WTC11 (cell line): ENCODE data around the gene HSPG2. TPM values are rescaled to one million over a fixed set of nuclear protein-coding genes. Genes with fewer than 3 reads are reported as not detected.

Experiments
- ATAC-seq: fragments of 200-7000 bp; cut with Tn5 transposase; 2 replicates; pipeline ENCODE4 v1.10.0; 2021; ENCODE audit warnings: mild to moderate bottlenecking, moderate library complexity
- CTCF ChIA-PET: fragments of 300-600 bp; sonication (Branson Sonifier 250); formaldehyde crosslinking; loops from one replicate; lab custom pipeline; 2021; ENCODE audit warnings: antibody characterized with exemption; lab: Charles Lee
- POLR2A ChIA-PET: fragments of 350-600 bp; sonication (Branson Sonifier 250); formaldehyde crosslinking; loops from one replicate; lab custom pipeline; 2021; ENCODE audit warnings: antibody characterized with exemption; lab: Charles Lee
- DNase-seq: peaks from one replicate; pipeline ENCODE4 v3.0.0; 2021; ENCODE audit warnings: low spot score
- H3K27ac Mint-ChIP-seq: 2 replicates; pipeline ENCODE4 v1.8.0; 2021; ENCODE audit warnings: mixed read lengths
- H3K27me3 Mint-ChIP-seq: 2 replicates; pipeline ENCODE4 v1.8.0; 2021; ENCODE audit warnings: low read depth, mild to moderate bottlenecking, moderate library complexity, mixed read lengths
- H3K36me3 Mint-ChIP-seq: 2 replicates; pipeline ENCODE4 v1.8.0; 2021; ENCODE audit warnings: mixed read lengths
- H3K4me1 Mint-ChIP-seq: 2 replicates; pipeline ENCODE4 v1.8.0; 2022; ENCODE audit warnings: mixed read lengths
- H3K4me3 Mint-ChIP-seq: 2 replicates; pipeline ENCODE4 v1.8.0; 2021; ENCODE audit warnings: mild to moderate bottlenecking, moderate library complexity, mixed read lengths
- H3K9me3 Mint-ChIP-seq: 2 replicates; pipeline ENCODE4 v1.8.0; 2021; ENCODE audit warnings: mixed read lengths
- ATF6 ChIP-seq: sonication (generic); formaldehyde crosslinking; IDR thresholded peaks from 2 replicates; pipeline ENCODE4 v1.8.1; 2023; ENCODE audit warnings: mild to moderate bottlenecking, missing genetic modification reagents
- E2F4 ChIP-seq: sonication (generic); formaldehyde crosslinking; IDR thresholded peaks from 2 replicates; pipeline ENCODE4 v1.8.1; 2022; ENCODE audit warnings: low read depth, mild to moderate bottlenecking, moderate library complexity, missing genetic modification reagents, borderline replicate concordance
- ELF4 ChIP-seq: sonication (generic); formaldehyde crosslinking; IDR thresholded peaks from 2 replicates; pipeline ENCODE4 v1.8.1; 2022; ENCODE audit warnings: low read depth, mild to moderate bottlenecking, moderate library complexity, missing genetic modification reagents
- ETV6 ChIP-seq: sonication (generic); formaldehyde crosslinking; IDR thresholded peaks from 2 replicates; pipeline ENCODE4 v1.8.1; 2022; ENCODE audit warnings: mild to moderate bottlenecking, missing genetic modification reagents
- KAT7 ChIP-seq: sonication (generic); formaldehyde crosslinking; IDR thresholded peaks from 2 replicates; pipeline ENCODE4 v1.8.1; 2023; ENCODE audit warnings: missing genetic modification reagents, mild to moderate bottlenecking, borderline replicate concordance
- ZNF219 ChIP-seq: sonication (generic); formaldehyde crosslinking; IDR thresholded peaks from 2 replicates; pipeline ENCODE4 v1.8.0; 2023; ENCODE audit warnings: missing genetic modification reagents, mild to moderate bottlenecking, borderline replicate concordance
- total RNA-seq: library from RNA; stranded (reverse); gene quantifications from 3 replicates; pipeline ENCODE4 v1.2.3, GENCODE V29; 2021
- TF ChIP-seq, protein P1 (sequence below): fragments of 250-450 bp; sonication (Bioruptor Pico); IDR thresholded peaks from 2 replicates; pipeline ENCODE4 v1.9.0; 2021; ENCODE audit warnings: mild to moderate bottlenecking
- TF ChIP-seq, protein P2 (sequence below): fragments of 200-600 bp; IDR thresholded peaks from 2 replicates; pipeline ENCODE4 v1.8.0; 2022; ENCODE audit warnings: antibody characterized with exemption
- TF ChIP-seq, protein P3 (sequence below): sonication (generic); formaldehyde crosslinking; IDR thresholded peaks from 2 replicates; pipeline ENCODE4 v1.8.1; 2023; ENCODE audit warnings: mild to moderate bottlenecking, missing genetic modification reagents
- TF ChIP-seq, protein P4 (sequence below): sonication (generic); formaldehyde crosslinking; IDR thresholded peaks from 2 replicates; pipeline ENCODE4 v1.8.0; 2022; ENCODE audit warnings: mild to moderate bottlenecking, missing genetic modification reagents

Gene HSPG2
- total RNA-seq, 1 experiment from 2014 or later, result 120 TPM

DNA sequence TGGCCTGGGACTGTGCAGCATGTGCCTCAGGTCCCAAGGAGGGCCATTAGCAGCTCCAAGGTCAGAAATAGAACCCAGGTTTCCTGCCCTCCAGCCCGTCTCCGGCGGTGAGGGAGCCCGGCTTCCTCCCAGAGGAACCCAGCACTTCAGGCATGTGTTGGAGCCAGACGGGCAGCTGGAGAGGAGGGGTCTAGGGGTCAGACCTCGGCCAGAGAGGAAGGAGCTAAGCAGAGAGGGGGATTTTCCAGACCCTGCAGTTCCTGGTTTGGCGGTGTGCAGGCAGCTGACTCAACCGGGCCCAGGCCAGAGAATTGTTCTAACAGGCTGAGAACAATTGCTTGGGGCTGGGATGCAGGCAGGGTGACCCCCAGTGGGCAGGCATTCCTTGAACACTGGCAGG is 37.1 kb downstream of the HSPG2 start (continued):
- TF ChIP-seq, protein P1, sequence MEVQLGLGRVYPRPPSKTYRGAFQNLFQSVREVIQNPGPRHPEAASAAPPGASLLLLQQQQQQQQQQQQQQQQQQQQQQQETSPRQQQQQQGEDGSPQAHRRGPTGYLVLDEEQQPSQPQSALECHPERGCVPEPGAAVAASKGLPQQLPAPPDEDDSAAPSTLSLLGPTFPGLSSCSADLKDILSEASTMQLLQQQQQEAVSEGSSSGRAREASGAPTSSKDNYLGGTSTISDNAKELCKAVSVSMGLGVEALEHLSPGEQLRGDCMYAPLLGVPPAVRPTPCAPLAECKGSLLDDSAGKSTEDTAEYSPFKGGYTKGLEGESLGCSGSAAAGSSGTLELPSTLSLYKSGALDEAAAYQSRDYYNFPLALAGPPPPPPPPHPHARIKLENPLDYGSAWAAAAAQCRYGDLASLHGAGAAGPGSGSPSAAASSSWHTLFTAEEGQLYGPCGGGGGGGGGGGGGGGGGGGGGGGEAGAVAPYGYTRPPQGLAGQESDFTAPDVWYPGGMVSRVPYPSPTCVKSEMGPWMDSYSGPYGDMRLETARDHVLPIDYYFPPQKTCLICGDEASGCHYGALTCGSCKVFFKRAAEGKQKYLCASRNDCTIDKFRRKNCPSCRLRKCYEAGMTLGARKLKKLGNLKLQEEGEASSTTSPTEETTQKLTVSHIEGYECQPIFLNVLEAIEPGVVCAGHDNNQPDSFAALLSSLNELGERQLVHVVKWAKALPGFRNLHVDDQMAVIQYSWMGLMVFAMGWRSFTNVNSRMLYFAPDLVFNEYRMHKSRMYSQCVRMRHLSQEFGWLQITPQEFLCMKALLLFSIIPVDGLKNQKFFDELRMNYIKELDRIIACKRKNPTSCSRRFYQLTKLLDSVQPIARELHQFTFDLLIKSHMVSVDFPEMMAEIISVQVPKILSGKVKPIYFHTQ (CRISPR knock-in tag), result no peak
- TF ChIP-seq, protein P2, sequence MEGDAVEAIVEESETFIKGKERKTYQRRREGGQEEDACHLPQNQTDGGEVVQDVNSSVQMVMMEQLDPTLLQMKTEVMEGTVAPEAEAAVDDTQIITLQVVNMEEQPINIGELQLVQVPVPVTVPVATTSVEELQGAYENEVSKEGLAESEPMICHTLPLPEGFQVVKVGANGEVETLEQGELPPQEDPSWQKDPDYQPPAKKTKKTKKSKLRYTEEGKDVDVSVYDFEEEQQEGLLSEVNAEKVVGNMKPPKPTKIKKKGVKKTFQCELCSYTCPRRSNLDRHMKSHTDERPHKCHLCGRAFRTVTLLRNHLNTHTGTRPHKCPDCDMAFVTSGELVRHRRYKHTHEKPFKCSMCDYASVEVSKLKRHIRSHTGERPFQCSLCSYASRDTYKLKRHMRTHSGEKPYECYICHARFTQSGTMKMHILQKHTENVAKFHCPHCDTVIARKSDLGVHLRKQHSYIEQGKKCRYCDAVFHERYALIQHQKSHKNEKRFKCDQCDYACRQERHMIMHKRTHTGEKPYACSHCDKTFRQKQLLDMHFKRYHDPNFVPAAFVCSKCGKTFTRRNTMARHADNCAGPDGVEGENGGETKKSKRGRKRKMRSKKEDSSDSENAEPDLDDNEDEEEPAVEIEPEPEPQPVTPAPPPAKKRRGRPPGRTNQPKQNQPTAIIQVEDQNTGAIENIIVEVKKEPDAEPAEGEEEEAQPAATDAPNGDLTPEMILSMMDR, result no peak

DNA sequence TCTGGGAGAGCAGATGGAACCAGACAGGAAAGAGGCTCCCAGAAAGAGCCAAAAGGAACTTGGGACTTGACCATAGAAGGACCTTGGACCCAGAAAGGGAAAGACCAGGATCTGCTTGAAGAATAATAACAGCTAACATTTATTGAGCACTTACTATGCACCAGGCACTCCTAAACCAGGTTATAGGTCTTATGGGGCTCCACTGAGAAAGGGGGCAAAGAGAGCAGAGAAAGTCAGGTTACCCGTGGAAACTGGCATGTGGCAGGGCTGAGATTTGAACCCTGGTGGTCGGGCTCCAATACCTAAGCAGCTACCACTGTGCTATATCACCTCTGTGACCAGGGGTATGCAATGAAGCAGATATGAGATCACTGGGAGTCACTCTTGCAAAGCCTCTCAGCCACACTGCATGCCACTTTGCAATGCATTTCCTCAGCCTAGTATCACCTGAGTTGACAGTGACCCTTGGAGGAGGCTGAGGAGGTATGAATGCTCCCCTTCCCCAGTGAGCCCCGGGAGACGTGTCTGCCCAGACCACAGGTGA is 37.8 kb downstream of the HSPG2 start:
- Mint-ChIP-seq H3K4me3 (no peak overlapping the region), H3K27ac (no peak overlapping the region; the same call in none of the 2 replicates), H3K27me3 (no peaks in the 10 kb centered on the region), H3K36me3 (peaks cover 3% of the 10 kb centered on the region; the same call in 1 of the 2 replicates), H3K4me1 (peaks cover 31% of the 10 kb centered on the region), H3K9me3 (no peaks in the 10 kb centered on the region)
- ChIA-PET POLR2A (no interaction called here), CTCF (interaction anchor here (0.6 kb wide), 1 partner anchor 50 kb away, joined by 3 read pairs; no protein-coding TSS in a partner anchor)
- TF ChIP-seq ETV6, result no peak
- TF ChIP-seq, protein P3, sequence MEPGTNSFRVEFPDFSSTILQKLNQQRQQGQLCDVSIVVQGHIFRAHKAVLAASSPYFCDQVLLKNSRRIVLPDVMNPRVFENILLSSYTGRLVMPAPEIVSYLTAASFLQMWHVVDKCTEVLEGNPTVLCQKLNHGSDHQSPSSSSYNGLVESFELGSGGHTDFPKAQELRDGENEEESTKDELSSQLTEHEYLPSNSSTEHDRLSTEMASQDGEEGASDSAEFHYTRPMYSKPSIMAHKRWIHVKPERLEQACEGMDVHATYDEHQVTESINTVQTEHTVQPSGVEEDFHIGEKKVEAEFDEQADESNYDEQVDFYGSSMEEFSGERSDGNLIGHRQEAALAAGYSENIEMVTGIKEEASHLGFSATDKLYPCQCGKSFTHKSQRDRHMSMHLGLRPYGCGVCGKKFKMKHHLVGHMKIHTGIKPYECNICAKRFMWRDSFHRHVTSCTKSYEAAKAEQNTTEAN (CRISPR knock-in tag), result no peak
- TF ChIP-seq ELF4 (CRISPR knock-in tag), result no peak
- no peak for TF ChIP-seq ZNF219 (CRISPR knock-in tag)
- TF ChIP-seq ATF6 (CRISPR knock-in tag), result no peak
- no peak for TF ChIP-seq E2F4
- TF ChIP-seq, protein P4, sequence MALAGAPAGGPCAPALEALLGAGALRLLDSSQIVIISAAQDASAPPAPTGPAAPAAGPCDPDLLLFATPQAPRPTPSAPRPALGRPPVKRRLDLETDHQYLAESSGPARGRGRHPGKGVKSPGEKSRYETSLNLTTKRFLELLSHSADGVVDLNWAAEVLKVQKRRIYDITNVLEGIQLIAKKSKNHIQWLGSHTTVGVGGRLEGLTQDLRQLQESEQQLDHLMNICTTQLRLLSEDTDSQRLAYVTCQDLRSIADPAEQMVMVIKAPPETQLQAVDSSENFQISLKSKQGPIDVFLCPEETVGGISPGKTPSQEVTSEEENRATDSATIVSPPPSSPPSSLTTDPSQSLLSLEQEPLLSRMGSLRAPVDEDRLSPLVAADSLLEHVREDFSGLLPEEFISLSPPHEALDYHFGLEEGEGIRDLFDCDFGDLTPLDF (CRISPR knock-in tag), result no peak
- no peak for TF ChIP-seq KAT7
- no peak for DNase-seq
- no peak for ATAC-seq
